HepG2 (cell line): ENCODE results near the gene POLR3GL. TPM values are rescaled to one million over a fixed set of nuclear protein-coding genes. Genes with fewer than 3 reads are reported as not detected.

Experiments used
- CBX1 ChIP-seq: IDR thresholded peaks from one replicate; pipeline ENCODE4 v1.6.1; 2016; ENCODE audit warnings: antibody characterized with exemption, low read depth
- ELF4 ChIP-seq: sonication (generic); formaldehyde crosslinking; IDR thresholded peaks from 2 replicates; pipeline ENCODE4 v1.5.0; 2020; ENCODE audit warnings: missing genetic modification reagents, mild to moderate bottlenecking, moderate library complexity, borderline replicate concordance
- EZH2 ChIP-seq: conservative IDR thresholded peaks from 2 replicates; pipeline ENCODE4 v1.6.1; 2012; ENCODE audit warnings: mild to moderate bottlenecking, low read depth, low read length, moderate library complexity
- FOSL1 ChIP-seq: sonication (generic); formaldehyde crosslinking; IDR thresholded peaks from 2 replicates; pipeline ENCODE4 v1.9.0; 2021; ENCODE audit warnings: missing genetic modification reagents, borderline replicate concordance
- GATAD1 ChIP-seq: IDR thresholded peaks from 2 replicates; pipeline ENCODE4 v1.6.1; 2016; ENCODE audit warnings: missing genetic modification reagents, missing compliant biosample characterization
- HMG20A ChIP-seq: IDR thresholded peaks from 2 replicates; pipeline ENCODE4 v1.6.1; 2016; ENCODE audit warnings: borderline replicate concordance
- HMGA1 ChIP-seq: sonication (generic); formaldehyde crosslinking; conservative IDR thresholded peaks from 2 replicates; pipeline ENCODE4 v1.4.0; 2020; ENCODE audit warnings: missing genetic modification reagents
- IRF2 ChIP-seq: IDR thresholded peaks from 2 replicates; pipeline ENCODE4 v1.6.1; 2018; ENCODE audit warnings: missing genetic modification reagents, missing compliant biosample characterization
- JUN ChIP-seq: sonication (generic); formaldehyde crosslinking; IDR thresholded peaks from 2 replicates; pipeline ENCODE4 v1.4.0; 2020; ENCODE audit warnings: mild to moderate bottlenecking, missing genetic modification reagents
- MNT ChIP-seq: fragments of 450-650 bp; IDR thresholded peaks from 2 replicates; pipeline ENCODE4 v1.6.1; 2016
- NFIC ChIP-seq: IDR thresholded peaks from 2 replicates; pipeline ENCODE4 v1.6.1; 2012; ENCODE audit warnings: mild to moderate bottlenecking, low read length, inconsistent platforms
- PHF5A ChIP-seq: IDR thresholded peaks from one replicate; pipeline ENCODE4 v1.6.1; 2018; ENCODE audit warnings: low read depth, missing genetic modification reagents; ENCODE audit not compliant: unreplicated experiment
- POLR2G ChIP-seq: fragments of 200-400 bp; formaldehyde crosslinking; IDR thresholded peaks from 2 replicates; pipeline ENCODE4 v1.6.1; 2018; ENCODE audit warnings: mild to moderate bottlenecking, low read depth, low read length, moderate library complexity
- STAG1 ChIP-seq: sonication (generic); formaldehyde crosslinking; IDR thresholded peaks from 2 replicates; pipeline ENCODE4 v1.4.0; 2020; ENCODE audit warnings: missing genetic modification reagents
- SYNCRIP ChIP-seq: fragments of 200-400 bp; formaldehyde crosslinking; IDR thresholded peaks from 2 replicates; pipeline ENCODE4 v1.6.1; 2018; ENCODE audit warnings: mild to moderate bottlenecking, low read depth, low read length; ENCODE audit not compliant: insufficient read depth
- TBX3 ChIP-seq: fragments of 450-650 bp; IDR thresholded peaks from 2 replicates; pipeline ENCODE4 v1.6.1; 2017; ENCODE audit warnings: antibody characterized with exemption, mild to moderate bottlenecking, inconsistent platforms, borderline replicate concordance
- TMF1 ChIP-seq: sonication (generic); formaldehyde crosslinking; IDR thresholded peaks from 2 replicates; pipeline ENCODE4 v1.8.1; 2022; ENCODE audit warnings: low read depth, missing genetic modification reagents
- ZBTB26 ChIP-seq: IDR thresholded peaks from 2 replicates; pipeline ENCODE4 v1.6.1; 2016; ENCODE audit warnings: missing compliant biosample characterization, missing genetic modification reagents, borderline replicate concordance
- ZC3H13 ChIP-seq: sonication (generic); formaldehyde crosslinking; IDR thresholded peaks from 2 replicates; pipeline ENCODE4 v1.8.1; 2023; ENCODE audit warnings: mild to moderate bottlenecking, missing genetic modification reagents, moderate library complexity
- ZKSCAN1 ChIP-seq: fragments of 150-350 bp; IDR thresholded peaks from 2 replicates; pipeline ENCODE4 v1.6.1; 2014; ENCODE audit warnings: low read length
- ZMYM2 ChIP-seq: sonication (generic); formaldehyde crosslinking; IDR thresholded peaks from 2 replicates; pipeline ENCODE4 v1.8.0; 2022; ENCODE audit warnings: mild to moderate bottlenecking, missing genetic modification reagents
- ZNF180 ChIP-seq: sonication (generic); formaldehyde crosslinking; IDR thresholded peaks from 2 replicates; pipeline ENCODE4 v1.4.0; 2020; ENCODE audit warnings: low read depth, missing genetic modification reagents, borderline replicate concordance
- ZNF230 ChIP-seq: sonication (generic); formaldehyde crosslinking; IDR thresholded peaks from 2 replicates; pipeline ENCODE4 v1.4.0; 2020; ENCODE audit warnings: mild to moderate bottlenecking, missing genetic modification reagents
- ZNF296 ChIP-seq: sonication (generic); formaldehyde crosslinking; conservative IDR thresholded peaks from 2 replicates; pipeline ENCODE4 v1.5.0; 2020; ENCODE audit warnings: mild to moderate bottlenecking, missing genetic modification reagents
- ZNF607 ChIP-seq: sonication (generic); formaldehyde crosslinking; IDR thresholded peaks from 2 replicates; pipeline ENCODE4 v1.5.1; 2020; ENCODE audit warnings: missing genetic modification reagents, mild to moderate bottlenecking, borderline replicate concordance
- ZNF616 ChIP-seq: sonication (generic); formaldehyde crosslinking; IDR thresholded peaks from 2 replicates; pipeline ENCODE4 v1.5.0; 2020; ENCODE audit warnings: low read depth, mild to moderate bottlenecking, missing genetic modification reagents
- ZNF761 ChIP-seq: sonication (generic); formaldehyde crosslinking; conservative IDR thresholded peaks from 2 replicates; pipeline ENCODE4 v1.4.0; 2020; ENCODE audit warnings: mild to moderate bottlenecking, missing genetic modification reagents
- ZSCAN22 ChIP-seq: sonication (generic); formaldehyde crosslinking; IDR thresholded peaks from 2 replicates; pipeline ENCODE4 v1.4.0; 2020; ENCODE audit warnings: mild to moderate bottlenecking, missing genetic modification reagents
- polyA plus RNA-seq, 8 experiments: library from polyadenylated mRNA; depleted of rRNA in 3 of 8; stranded (reverse) in 7 of 8; unstranded in 1 of 8; fragments of >200 nt; fragmentation: Illumina TruSeq in 4 of 8; extraction: Trizol in 4 of 8; gene quantifications; 2 replicates each; pipeline versions ENCODE4 v1.2.1 to v1.2.3, GENCODE V29; 2011 to 2016; ENCODE audit warnings: low read depth in 4 of 8, missing spikeins in 1 of 8, mixed read lengths in 1 of 8; ENCODE audit not compliant: insufficient read depth in 1 of 8
- total RNA-seq, 5 experiments: library from RNA; depleted of rRNA; stranded (reverse); fragments of >200 nt; fragmentation: Illumina TruSeq; extraction: Trizol; gene quantifications; 2 replicates each; pipeline ENCODE4 v1.2.3, GENCODE V29; 2016; ENCODE audit warnings: low read depth in 1 of 5
- TF ChIP-seq, protein P1 (sequence below): IDR thresholded peaks from 2 replicates; pipeline ENCODE4 v1.6.1; 2012; ENCODE audit warnings: low read depth, low read length, improper control_type of control experiment

The POLR3GL gene
- total and polyA plus RNA-seq, 2 of the 13 experiments (the other 11 are each of a cell fraction or from before 2014, with no cell fraction given), result 11.5 to 12.4 TPM

- TF ChIP-seq, protein P1, sequence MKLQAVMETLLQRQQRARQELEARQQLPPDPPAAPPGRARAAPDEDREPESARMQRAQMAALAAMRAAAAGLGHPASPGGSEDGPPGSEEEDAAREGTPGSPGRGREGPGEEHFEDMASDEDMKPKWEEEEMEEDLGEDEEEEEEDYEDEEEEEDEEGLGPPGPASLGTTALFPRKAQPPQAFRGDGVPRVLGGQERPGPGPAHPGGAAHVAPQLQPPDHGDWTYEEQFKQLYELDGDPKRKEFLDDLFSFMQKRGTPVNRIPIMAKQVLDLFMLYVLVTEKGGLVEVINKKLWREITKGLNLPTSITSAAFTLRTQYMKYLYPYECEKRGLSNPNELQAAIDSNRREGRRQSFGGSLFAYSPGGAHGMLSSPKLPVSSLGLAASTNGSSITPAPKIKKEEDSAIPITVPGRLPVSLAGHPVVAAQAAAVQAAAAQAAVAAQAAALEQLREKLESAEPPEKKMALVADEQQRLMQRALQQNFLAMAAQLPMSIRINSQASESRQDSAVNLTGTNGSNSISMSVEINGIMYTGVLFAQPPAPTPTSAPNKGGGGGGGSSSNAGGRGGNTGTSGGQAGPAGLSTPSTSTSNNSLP, result no peak
- TF ChIP-seq ZNF180 (CRISPR knock-in tag) (no peak), ZNF761 (peak; percentile 92), STAG1 (CRISPR knock-in tag) (no peak), ZC3H13 (0 out of 2 replicates have a peak, but pooled peaks have one; percentile 50), TBX3 (no peak), ELF4 (peak; percentile 56; the same call in 1 of the 2 replicates), ZNF607 (CRISPR knock-in tag) (peak; percentile 91), ZMYM2 (CRISPR knock-in tag) (0 out of 2 replicates have a peak, but pooled peaks have one; percentile 43), HMGA1 (CRISPR knock-in tag) (no peak), FOSL1 (CRISPR knock-in tag) (no peak), EZH2 (no peak), GATAD1 (peak; percentile 59), NFIC (peak; percentile 91), POLR2G (peak; percentile 68), MNT (peak; percentile 98), ZNF296 (CRISPR knock-in tag) (no peak), TMF1 (no peak; the same call in 1 of the 2 replicates), ZSCAN22 (CRISPR knock-in tag) (no peak), PHF5A (peak; percentile 89), ZBTB26 (peak; percentile 72), ZNF230 (peak; percentile 58), ZNF616 (CRISPR knock-in tag) (peak; percentile 79; the same call in 1 of the 2 replicates), HMG20A (CRISPR knock-in tag) (peak; percentile 77; the same call in 1 of the 2 replicates), IRF2 (CRISPR knock-in tag) (peak; percentile 92), JUN (peak; percentile 83; the same call in 1 of the 2 replicates), CBX1 (no peak), SYNCRIP (no peak), ZKSCAN1 (no peak)
Observed at GRCh38 chr1:145996433-145997015, 32.0 kb downstream of the POLR3GL start, which contains the start of gene TXNIP (continued).
